GM12872 (cell line): ENCODE results near the gene SMARCC2.
A peak's percentile ranks its signal among the peaks of the same experiment; 100 is the strongest.

Source experiments
- TF ChIP-seq, protein P1 (sequence below): IDR thresholded peaks from 3 replicates; pipeline ENCODE4 v1.5.1; 2011; ENCODE audit warnings: low read depth, mild to moderate bottlenecking, low read length, moderate library complexity; ENCODE audit not compliant: insufficient read depth

SMARCC2 gene

DNA sequence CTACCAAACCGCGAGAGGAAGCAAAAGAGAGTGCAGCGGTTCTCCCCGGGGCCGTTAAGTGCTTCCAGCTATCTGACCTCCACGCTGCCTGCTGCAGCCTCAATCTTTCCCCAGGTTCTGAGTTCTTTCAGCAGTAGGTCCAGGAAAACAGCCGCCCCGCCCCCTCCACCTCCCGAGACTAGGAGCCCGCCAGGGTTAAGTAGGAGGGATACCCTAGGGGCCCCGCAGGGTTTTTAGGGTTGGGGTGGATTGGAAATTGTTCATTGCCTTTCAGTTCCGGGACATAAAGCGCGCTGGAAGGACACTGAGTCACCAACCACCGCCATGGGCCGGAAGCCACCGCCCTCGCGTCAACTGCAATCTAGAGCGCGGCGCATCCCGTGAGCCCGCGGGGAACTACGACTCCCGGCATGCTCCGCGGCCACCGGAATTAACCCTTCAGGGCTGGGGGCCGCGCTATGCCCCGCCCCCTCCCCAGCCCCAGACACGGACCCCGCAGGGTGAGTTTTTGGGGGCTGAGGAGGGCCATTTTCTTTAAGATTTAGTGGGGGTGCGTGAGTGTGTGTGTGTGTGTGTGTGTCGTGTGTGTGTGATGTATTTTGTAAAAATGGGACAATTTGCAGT is 37.0 kb downstream of the SMARCC2 start, which contains the start of gene MYL6B:
Gene MYL6B, plus strand, starts transcription at position 456 of the 624 bp plus-strand sequence. CDS start 1,332 bp downstream, outside the sequence.
- TF ChIP-seq, protein P1, sequence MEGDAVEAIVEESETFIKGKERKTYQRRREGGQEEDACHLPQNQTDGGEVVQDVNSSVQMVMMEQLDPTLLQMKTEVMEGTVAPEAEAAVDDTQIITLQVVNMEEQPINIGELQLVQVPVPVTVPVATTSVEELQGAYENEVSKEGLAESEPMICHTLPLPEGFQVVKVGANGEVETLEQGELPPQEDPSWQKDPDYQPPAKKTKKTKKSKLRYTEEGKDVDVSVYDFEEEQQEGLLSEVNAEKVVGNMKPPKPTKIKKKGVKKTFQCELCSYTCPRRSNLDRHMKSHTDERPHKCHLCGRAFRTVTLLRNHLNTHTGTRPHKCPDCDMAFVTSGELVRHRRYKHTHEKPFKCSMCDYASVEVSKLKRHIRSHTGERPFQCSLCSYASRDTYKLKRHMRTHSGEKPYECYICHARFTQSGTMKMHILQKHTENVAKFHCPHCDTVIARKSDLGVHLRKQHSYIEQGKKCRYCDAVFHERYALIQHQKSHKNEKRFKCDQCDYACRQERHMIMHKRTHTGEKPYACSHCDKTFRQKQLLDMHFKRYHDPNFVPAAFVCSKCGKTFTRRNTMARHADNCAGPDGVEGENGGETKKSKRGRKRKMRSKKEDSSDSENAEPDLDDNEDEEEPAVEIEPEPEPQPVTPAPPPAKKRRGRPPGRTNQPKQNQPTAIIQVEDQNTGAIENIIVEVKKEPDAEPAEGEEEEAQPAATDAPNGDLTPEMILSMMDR: no peak

DNA sequence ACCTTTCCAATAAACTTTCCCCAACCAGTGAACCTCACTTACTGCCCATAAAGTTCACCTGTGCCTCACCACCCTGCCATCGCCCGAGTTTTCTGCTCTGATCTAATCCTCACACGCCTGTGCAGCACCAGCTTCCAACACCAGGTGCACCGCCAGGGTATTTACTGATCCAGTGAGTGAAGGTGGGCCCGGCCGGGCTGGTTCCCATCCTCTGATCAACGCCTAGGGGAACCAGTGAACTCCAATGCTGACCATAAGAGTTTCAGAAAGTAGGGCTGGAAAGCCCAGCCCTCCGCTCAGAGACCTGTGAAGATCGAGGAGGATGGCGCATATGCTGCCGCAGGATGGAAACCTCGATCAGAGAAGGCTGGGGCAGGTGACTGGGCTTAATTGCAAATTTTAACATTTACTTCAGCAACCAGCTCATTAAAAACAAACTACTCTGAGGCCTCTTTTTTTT is 37.6 kb downstream of the SMARCC2 start:
- TF ChIP-seq, protein P1: peak; percentile 68; the same call in 2 of the 3 replicates

DNA sequence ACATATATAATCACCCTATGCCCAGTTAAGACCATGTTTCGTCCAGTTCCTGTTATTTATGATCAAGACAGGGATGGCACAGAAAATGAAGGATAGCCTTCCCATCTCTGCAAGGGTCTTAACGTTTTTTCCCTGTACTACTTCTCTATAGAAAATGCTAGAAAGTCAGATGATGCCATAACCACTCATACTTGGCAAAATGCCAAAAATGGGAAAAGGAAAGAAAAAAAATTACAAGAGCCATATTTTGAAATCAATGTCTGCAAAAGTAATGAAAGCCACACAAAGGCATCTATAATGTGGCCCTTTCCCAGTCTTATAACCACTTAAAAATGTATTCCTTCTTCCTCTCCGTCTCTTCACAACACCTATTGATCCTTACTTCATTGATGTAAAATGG is 38.7 kb downstream of the SMARCC2 start:
- TF ChIP-seq, protein P1: no peak

DNA sequence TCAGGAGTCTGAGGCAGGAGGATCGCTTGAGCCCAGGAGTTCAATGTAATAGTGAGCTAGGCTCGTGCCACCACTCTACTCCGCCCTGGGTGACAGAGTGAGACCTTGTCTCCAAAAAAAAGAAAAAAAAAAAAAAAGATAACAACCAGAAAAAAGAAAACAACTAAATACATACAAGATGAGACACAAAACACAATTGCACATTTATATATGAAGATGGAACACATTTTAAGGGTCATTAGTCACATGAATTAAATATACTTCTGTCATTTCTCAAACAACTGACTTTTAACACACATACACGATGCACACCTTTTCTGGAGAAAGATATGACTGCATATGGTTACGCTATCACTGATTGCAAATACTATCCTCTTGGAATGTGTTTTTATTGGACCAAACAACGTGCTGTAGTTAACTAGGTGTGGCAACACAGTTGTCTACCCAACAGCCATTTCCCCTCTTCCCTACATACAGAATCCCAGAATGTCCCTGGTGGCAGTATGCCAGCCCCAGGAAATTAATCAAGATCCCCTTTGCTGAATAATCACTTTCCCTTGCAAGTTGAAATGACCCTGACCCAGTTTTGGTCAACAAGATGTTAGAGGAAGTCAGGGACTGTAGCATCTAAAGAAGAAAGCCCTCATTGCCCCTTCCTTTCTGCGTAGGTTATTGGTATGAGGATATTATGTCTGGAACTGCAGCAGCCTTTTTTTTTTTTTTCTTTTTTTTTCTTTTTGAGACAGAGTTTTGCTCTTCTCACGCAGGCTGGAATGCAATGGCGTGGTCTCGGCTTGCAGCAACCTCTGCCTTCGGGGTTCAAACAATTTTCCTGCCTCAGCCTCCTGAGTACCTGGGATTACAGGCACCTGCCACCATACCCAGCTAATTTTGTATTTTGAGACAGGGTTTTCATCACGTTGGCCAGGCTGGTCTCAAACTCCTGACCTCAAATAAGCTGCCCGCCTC is 42.5 kb downstream of the SMARCC2 start:
- TF ChIP-seq, protein P1: no peak

- TF ChIP-seq, protein P1: no peak
These were observed 44.1 kb downstream of the SMARCC2 start for GRCh38 chr12:56145217-56145616.

DNA sequence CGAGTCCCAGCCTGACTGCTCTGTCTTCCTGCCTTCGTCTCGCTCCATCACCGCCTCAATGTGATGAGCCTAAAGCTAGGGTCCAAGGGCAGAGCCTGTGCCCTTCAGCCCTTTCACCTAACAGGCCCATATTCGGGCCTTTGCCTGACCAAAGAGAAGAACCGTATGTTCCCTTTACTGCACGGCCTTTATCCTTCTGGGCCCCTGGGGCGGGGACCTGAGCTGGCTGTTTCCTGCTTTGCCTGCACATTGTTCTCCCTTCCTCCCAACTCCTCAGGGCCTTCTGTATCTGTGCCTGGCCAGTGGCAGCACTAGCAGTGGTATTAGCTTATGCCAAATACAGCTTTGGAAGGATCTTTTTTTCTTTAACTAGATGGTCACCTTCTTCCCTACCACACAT is 45.4 kb downstream of the SMARCC2 start:
- TF ChIP-seq, protein P1: no peak

DNA sequence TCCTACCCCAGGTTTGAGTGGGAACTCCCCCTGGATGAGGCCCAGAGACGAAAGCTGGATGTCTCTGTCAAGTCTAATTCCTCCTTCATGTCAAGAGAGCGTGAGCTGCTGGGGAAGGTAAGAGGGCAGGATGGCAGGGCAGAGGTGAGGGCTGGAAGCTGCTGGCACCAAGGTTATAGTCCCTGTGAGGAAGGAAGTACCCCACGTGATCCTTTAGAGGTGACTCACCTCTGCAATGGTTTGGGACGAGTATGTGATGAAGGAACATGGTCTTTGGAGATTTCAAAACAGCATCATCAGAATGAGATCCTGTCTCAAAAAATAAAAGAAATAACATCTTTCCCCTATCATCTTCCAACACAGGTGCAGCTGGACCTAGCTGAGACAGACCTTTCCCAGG is 46.1 kb downstream of the SMARCC2 start:
- TF ChIP-seq, protein P1: no peak
